NCI-H2196 (cell line): ENCODE measurements around the gene CRYBG1.

Source experiments
- DNase-seq: peaks from one replicate; lab custom pipeline; 2025; ENCODE audit not compliant: unreplicated experiment; lab: John Stamatoyannopoulos, UW

CRYBG1 gene

GRCh38 chr6:106520711-106521401 lies 160.3 kb downstream of the CRYBG1 start:
- DNase-seq: no peak

GRCh38 chr6:106522562-106523250 lies 162.2 kb downstream of the CRYBG1 start:
- DNase-seq: no peak

- no peak for DNase-seq
Observed at GRCh38 chr6:106525107-106525881, 164.8 kb downstream of the CRYBG1 start.

- no peak for DNase-seq
Observed at GRCh38 chr6:106525882-106526275, 165.4 kb downstream of the CRYBG1 start.

- no peak for DNase-seq
Observed at GRCh38 chr6:106527117-106527516, 166.6 kb downstream of the CRYBG1 start.

GRCh38 chr6:106527979-106528378 lies 167.5 kb downstream of the CRYBG1 start:
- no peak for DNase-seq

GRCh38 chr6:106528521-106528920 lies 168.0 kb downstream of the CRYBG1 start:
- no peak for DNase-seq

- no peak for DNase-seq
Observed at GRCh38 chr6:106529438-106529837, 168.9 kb downstream of the CRYBG1 start.

GRCh38 chr6:106530026-106530425 lies 169.5 kb downstream of the CRYBG1 start:
- DNase-seq: no peak

- no peak for DNase-seq
Observed at GRCh38 chr6:106530502-106530901, 170.0 kb downstream of the CRYBG1 start.

GRCh38 chr6:106533054-106533453 lies 172.5 kb downstream of the CRYBG1 start:
- DNase-seq: no peak

- no peak for DNase-seq
Observed at GRCh38 chr6:106534004-106534403, 173.5 kb downstream of the CRYBG1 start.

- DNase-seq: no peak
Observed at GRCh38 chr6:106534564-106534982, 174.1 kb downstream of the CRYBG1 start.

- no peak for DNase-seq
Observed at GRCh38 chr6:106535012-106535411, 174.5 kb downstream of the CRYBG1 start.

GRCh38 chr6:106536357-106536756 lies 175.8 kb downstream of the CRYBG1 start:
- no peak for DNase-seq

GRCh38 chr6:106536851-106537250 lies 176.3 kb downstream of the CRYBG1 start:
- no peak for DNase-seq

- no peak for DNase-seq
Observed at GRCh38 chr6:106537662-106538061, 177.1 kb downstream of the CRYBG1 start.

GRCh38 chr6:106538145-106538544 lies 177.6 kb downstream of the CRYBG1 start:
- no peak for DNase-seq

GRCh38 chr6:106539936-106540335 lies 179.4 kb downstream of the CRYBG1 start:
- DNase-seq: no peak

- no peak for DNase-seq
Observed at GRCh38 chr6:106540432-106540831, 179.9 kb downstream of the CRYBG1 start.

GRCh38 chr6:106540907-106541306 lies 180.4 kb downstream of the CRYBG1 start:
- DNase-seq: no peak

- DNase-seq: no peak
Observed at GRCh38 chr6:106546261-106546690, 185.8 kb downstream of the CRYBG1 start.
